ENCODE results near the gene CTSZ.
"Not testable (repeated sequence)": the region's sequence is repeated elsewhere in the genome, so short reads cannot be mapped to it uniquely, and the experiment has no call there.

CTSZ gene

DNA sequence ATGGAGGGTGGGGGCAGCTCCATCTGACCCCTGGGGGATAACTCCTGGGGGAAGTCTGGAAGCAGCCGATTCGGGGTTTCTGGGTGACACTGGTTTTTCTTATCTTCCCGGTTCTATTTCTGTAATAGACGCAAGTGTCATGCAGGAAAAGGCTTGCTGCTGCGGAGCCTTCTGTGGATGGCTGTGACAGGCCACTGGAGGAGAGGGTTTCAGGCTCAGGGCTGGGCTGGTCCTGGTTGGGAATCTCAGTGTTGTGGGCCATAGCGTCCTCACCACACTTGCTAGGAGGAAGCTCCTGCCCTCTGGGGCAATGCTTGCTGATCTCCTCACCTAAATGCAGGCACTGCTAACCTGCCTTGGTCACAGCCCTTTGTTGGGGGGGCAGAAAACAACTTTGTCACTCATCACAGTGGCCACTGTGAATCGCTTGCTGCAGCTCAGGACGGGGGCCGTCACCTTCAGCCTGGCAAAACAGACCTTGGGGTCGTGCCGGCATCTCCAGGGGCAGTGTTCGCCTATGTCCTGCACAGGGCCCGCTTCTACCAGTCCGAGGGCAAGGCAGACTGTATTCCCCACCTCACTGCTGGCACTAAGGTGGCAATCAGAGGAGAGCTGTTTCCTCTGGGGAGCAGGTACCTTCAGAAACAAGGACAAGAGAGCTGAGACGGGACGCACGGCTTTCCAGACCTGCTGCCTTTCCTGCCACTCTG, 7.8 kb upstream of the CTSZ start:
- no peak for DNase-seq (ENCODE audit: low read depth in 1 of 2, low spot score in 1 of 2)
- H3K4me3 ChIP-seq (replicated peaks; ENCODE audit: insufficient read depth, low read length): no peak overlapping the region
- H3K27me3 ChIP-seq (ENCODE audit: insufficient read depth, poor library complexity, severe bottlenecking): no peaks in the 10 kb centered on the region
- TF ChIP-seq SPI1 (IDR thresholded peaks at IDR 0.05; ENCODE audit: borderline replicate concordance, low read depth) (no peak), POLR2AphosphoS5 (IDR thresholded peaks at IDR 0.05; ENCODE audit: low read depth) (no peak), GABPA (IDR thresholded peaks at IDR 0.05; ENCODE audit: low read depth) (no peak)
- TF ChIP-seq, protein P1, sequence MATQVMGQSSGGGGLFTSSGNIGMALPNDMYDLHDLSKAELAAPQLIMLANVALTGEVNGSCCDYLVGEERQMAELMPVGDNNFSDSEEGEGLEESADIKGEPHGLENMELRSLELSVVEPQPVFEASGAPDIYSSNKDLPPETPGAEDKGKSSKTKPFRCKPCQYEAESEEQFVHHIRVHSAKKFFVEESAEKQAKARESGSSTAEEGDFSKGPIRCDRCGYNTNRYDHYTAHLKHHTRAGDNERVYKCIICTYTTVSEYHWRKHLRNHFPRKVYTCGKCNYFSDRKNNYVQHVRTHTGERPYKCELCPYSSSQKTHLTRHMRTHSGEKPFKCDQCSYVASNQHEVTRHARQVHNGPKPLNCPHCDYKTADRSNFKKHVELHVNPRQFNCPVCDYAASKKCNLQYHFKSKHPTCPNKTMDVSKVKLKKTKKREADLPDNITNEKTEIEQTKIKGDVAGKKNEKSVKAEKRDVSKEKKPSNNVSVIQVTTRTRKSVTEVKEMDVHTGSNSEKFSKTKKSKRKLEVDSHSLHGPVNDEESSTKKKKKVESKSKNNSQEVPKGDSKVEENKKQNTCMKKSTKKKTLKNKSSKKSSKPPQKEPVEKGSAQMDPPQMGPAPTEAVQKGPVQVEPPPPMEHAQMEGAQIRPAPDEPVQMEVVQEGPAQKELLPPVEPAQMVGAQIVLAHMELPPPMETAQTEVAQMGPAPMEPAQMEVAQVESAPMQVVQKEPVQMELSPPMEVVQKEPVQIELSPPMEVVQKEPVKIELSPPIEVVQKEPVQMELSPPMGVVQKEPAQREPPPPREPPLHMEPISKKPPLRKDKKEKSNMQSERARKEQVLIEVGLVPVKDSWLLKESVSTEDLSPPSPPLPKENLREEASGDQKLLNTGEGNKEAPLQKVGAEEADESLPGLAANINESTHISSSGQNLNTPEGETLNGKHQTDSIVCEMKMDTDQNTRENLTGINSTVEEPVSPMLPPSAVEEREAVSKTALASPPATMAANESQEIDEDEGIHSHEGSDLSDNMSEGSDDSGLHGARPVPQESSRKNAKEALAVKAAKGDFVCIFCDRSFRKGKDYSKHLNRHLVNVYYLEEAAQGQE (IDR thresholded peaks at IDR 0.05; ENCODE audit: insufficient replicate concordance, low read depth): no peak
- TF ChIP-seq, protein P2, sequence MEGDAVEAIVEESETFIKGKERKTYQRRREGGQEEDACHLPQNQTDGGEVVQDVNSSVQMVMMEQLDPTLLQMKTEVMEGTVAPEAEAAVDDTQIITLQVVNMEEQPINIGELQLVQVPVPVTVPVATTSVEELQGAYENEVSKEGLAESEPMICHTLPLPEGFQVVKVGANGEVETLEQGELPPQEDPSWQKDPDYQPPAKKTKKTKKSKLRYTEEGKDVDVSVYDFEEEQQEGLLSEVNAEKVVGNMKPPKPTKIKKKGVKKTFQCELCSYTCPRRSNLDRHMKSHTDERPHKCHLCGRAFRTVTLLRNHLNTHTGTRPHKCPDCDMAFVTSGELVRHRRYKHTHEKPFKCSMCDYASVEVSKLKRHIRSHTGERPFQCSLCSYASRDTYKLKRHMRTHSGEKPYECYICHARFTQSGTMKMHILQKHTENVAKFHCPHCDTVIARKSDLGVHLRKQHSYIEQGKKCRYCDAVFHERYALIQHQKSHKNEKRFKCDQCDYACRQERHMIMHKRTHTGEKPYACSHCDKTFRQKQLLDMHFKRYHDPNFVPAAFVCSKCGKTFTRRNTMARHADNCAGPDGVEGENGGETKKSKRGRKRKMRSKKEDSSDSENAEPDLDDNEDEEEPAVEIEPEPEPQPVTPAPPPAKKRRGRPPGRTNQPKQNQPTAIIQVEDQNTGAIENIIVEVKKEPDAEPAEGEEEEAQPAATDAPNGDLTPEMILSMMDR (IDR thresholded peaks at IDR 0.05; ENCODE audit: insufficient read depth, low read length): no peak
- no peak overlapping the region for H3K27ac ChIP-seq (replicated peaks)

DNA sequence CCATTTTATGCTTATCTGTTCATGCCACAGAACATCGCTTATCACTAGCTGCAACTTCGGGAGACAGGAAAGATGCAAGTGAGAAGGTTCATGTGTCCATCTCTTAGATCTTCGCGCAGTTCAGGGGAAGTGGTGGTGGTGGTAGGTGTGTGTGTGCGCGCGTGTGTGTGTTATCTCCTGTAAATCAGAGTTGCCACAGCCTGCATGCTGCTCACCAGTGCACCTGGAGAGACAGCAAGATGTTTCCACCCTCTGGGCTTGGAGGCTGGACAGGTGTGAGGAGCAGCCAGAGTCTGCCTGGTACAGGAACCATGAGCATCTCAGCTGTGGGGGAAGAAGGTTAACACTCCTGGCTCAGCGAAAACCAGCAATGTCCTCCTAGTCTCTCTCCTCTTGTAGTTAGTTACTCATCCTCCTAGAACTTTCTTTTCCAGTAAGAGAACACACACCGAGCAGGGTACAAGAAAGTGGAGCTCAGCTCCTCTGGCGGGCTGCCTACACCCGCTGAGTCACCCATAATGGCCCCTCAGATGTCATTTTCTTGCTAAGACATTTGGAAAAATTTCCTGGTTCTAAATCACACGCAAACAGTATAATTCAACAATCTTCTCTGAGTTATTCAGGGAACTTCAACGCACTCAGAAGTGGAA, 7.0 kb upstream of the CTSZ start:
- TF ChIP-seq, protein P1 (IDR thresholded peaks at IDR 0.05; ENCODE audit: insufficient replicate concordance, low read depth): no peak
- TF ChIP-seq, protein P2 (IDR thresholded peaks at IDR 0.05; ENCODE audit: insufficient read depth, low read length): no peak
- TF ChIP-seq POLR2AphosphoS5 (IDR thresholded peaks at IDR 0.05; ENCODE audit: low read depth) (no peak), SPI1 (IDR thresholded peaks at IDR 0.05; ENCODE audit: borderline replicate concordance, low read depth) (no peak), GABPA (IDR thresholded peaks at IDR 0.05; ENCODE audit: low read depth) (no peak)
- no peaks in the 10 kb centered on the region for H3K27me3 ChIP-seq (ENCODE audit: insufficient read depth, poor library complexity, severe bottlenecking)
- no peak for DNase-seq (ENCODE audit: low read depth in 1 of 2, low spot score in 1 of 2)
- H3K4me3 ChIP-seq (replicated peaks; ENCODE audit: insufficient read depth, low read length): no peak overlapping the region
- no peak overlapping the region for H3K27ac ChIP-seq (replicated peaks)

DNA sequence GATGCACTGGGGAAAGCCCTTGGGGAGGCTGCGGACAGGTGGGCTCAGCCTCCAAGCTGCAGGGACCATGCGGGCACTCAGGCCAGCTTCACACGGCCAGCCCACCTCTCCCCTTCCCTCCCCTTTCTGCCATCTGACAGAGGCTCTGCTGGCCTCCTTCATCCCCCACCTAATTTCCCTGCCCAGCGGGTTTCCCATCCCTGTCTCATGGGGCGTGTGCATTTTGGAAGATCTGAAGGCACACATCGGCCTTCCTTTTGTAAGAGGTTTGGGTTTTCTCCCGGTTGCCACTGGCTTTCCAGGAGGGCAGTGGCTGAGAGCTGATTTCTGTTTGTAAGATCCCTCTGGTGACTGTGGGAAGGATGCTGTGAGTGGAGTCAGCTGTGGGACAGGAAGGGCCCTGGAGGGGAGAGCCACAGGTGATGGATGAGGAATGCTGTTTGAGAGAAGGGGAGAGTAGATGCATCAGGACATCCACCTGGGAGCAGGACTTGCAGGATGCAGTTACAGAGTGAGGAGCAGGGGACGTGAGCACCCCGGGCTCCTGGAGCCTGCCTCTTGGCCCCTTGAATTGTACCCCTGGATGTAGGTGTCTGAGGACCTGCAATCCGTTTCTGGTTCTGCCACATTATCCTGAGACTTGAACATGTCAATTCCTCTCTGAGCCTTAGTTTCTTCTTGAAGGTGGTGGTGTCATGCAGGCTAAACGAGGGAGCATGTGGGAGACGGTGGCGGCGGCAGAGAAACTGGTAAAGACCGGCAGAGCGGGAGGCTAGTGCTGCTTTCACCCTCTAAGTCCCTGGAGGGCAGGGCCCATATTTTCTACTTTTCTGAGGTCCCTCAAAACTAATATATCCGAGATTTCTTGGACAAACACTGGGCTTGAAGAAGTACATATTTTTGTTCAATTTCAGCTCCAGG, 6.2 kb upstream of the CTSZ start:
- no peaks in the 10 kb centered on the region for H3K27me3 ChIP-seq (ENCODE audit: insufficient read depth, poor library complexity, severe bottlenecking)
- TF ChIP-seq SPI1 (IDR thresholded peaks at IDR 0.05; ENCODE audit: borderline replicate concordance, low read depth) (no peak), POLR2AphosphoS5 (IDR thresholded peaks at IDR 0.05; ENCODE audit: low read depth) (no peak), GABPA (IDR thresholded peaks at IDR 0.05; ENCODE audit: low read depth) (no peak)
- TF ChIP-seq, protein P2 (IDR thresholded peaks at IDR 0.05; ENCODE audit: insufficient read depth, low read length): no peak
- TF ChIP-seq, protein P1 (IDR thresholded peaks at IDR 0.05; ENCODE audit: insufficient replicate concordance, low read depth): no peak
- H3K27ac ChIP-seq (replicated peaks): no peak overlapping the region
- no peak for DNase-seq (ENCODE audit: low read depth in 1 of 2, low spot score in 1 of 2)
- no peak overlapping the region for H3K4me3 ChIP-seq (replicated peaks; ENCODE audit: insufficient read depth, low read length)

DNA sequence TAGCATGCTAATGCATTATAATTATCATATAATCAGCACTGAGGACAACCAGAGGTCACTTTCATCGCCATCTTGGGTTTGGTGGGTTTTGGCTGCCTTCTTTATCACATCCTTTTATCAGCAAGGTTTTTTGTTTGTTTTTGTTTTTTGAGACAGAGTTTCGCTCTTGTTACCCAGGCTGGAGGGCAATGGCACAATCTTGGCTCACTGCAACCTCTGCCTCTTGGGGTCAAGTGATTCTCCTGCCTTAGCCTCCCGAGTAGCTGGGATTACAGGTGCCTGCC, 4.8 kb upstream of the CTSZ start:
- H3K27ac ChIP-seq (replicated peaks); H3K4me3 ChIP-seq (replicated peaks; ENCODE audit: insufficient read depth, low read length); DNase-seq (ENCODE audit: low read depth in 1 of 2, low spot score in 1 of 2); H3K27me3 ChIP-seq (ENCODE audit: insufficient read depth, poor library complexity, severe bottlenecking): not testable (repeated sequence)
